Neural progenitor cell (in vitro differentiated cells): ENCODE data around the gene STMN3. TPM values are rescaled to one million over a fixed set of nuclear protein-coding genes. Genes with fewer than 3 reads are reported as not detected.

Experiments used
- DNase-seq: peaks from one replicate; pipeline ENCODE4 v3.0.0-alpha.2; 2016; ENCODE audit warnings: low spot score
- H2AFZ ChIP-seq: fragments of 200-600 bp; sonication (generic); replicated peaks from 2 replicates; pipeline ENCODE4 v1.6.1; 2016; ENCODE audit warnings: antibody characterized with exemption
- H3F3A ChIP-seq: fragments of 200-600 bp; sonication (generic); 2 replicates; pipeline ENCODE4 v1.6.1; 2016; ENCODE audit warnings: antibody characterized with exemption, low read depth
- H3K27ac ChIP-seq: fragments of 200-600 bp; sonication (generic); 2 replicates; pipeline ENCODE4 v1.5.1; 2016; ENCODE audit warnings: mild to moderate bottlenecking
- H3K27me3 ChIP-seq: fragments of 200-600 bp; sonication (generic); 2 replicates; pipeline ENCODE4 v1.6.1; 2016; ENCODE audit warnings: mild to moderate bottlenecking, moderate library complexity
- H3K36me3 ChIP-seq: fragments of 200-600 bp; sonication (generic); 2 replicates; pipeline ENCODE4 v1.5.1; 2016
- H3K4me1 ChIP-seq: fragments of 200-600 bp; sonication (generic); 2 replicates; pipeline ENCODE4 v1.6.1; 2016; ENCODE audit warnings: mixed run types
- H3K4me2 ChIP-seq: fragments of 200-600 bp; sonication (generic); 2 replicates; pipeline ENCODE4 v1.6.1; 2016
- H3K4me3 ChIP-seq: fragments of 200-600 bp; sonication (generic); 2 replicates; pipeline ENCODE4 v1.5.1; 2016
- H3K79me2 ChIP-seq: fragments of 200-600 bp; sonication (generic); 2 replicates; pipeline ENCODE4 v1.6.1; 2016; ENCODE audit warnings: low read depth
- H3K9ac ChIP-seq: fragments of 200-600 bp; sonication (generic); 2 replicates; pipeline ENCODE4 v1.6.1; 2016
- H3K9me3 ChIP-seq: fragments of 200-600 bp; sonication (generic); 2 replicates; pipeline ENCODE4 v1.5.1; 2016; ENCODE audit warnings: low read depth
- H4K20me1 ChIP-seq: fragments of 200-600 bp; sonication (generic); 2 replicates; pipeline ENCODE4 v1.6.1; 2016; ENCODE audit warnings: low read depth
- H3K27ac Mint-ChIP-seq: 3 replicates; pipeline ENCODE4 v1.8.0; 2021; ENCODE audit warnings: mixed read lengths
- H3K27me3 Mint-ChIP-seq: 2 replicates; pipeline ENCODE4 v1.8.0; 2022; ENCODE audit warnings: low read depth, mild to moderate bottlenecking, inconsistent platforms, moderate library complexity, mixed read lengths; ENCODE audit not compliant: insufficient read depth
- H3K36me3 Mint-ChIP-seq: 3 replicates; pipeline ENCODE4 v1.8.0; 2021; ENCODE audit warnings: mixed read lengths
- H3K4me1 Mint-ChIP-seq: 3 replicates; pipeline ENCODE4 v1.8.0; 2021; ENCODE audit warnings: mixed read lengths
- H3K4me3 Mint-ChIP-seq: 3 replicates; pipeline ENCODE4 v1.8.0; 2021; ENCODE audit warnings: mild to moderate bottlenecking, moderate library complexity, mixed read lengths
- H3K9me3 Mint-ChIP-seq: 3 replicates; pipeline ENCODE4 v1.8.0; 2020; ENCODE audit warnings: mixed read lengths
- EZH2 ChIP-seq: fragments of 200-600 bp; sonication (generic); IDR thresholded peaks from 2 replicates; pipeline ENCODE4 v1.6.1; 2017; ENCODE audit warnings: antibody characterized with exemption, mild to moderate bottlenecking, moderate library complexity
- EZH2phosphoT487 ChIP-seq: fragments of 200-600 bp; sonication (generic); IDR thresholded peaks from 2 replicates; pipeline ENCODE4 v1.6.1; 2017; ENCODE audit warnings: antibody characterized with exemption
- total RNA-seq: library from RNA; depleted of rRNA; stranded (reverse); fragments of >200 nt; gene quantifications from 2 replicates; pipeline ENCODE4 v1.2.3, GENCODE V29; 2015; ENCODE audit warnings: low replicate concordance
- TF ChIP-seq, protein P1 (sequence below): fragments of 200-600 bp; sonication (generic); IDR thresholded peaks from 2 replicates; pipeline ENCODE4 v1.5.1; 2017; ENCODE audit warnings: antibody characterized with exemption, mild to moderate bottlenecking

STMN3 gene
- total RNA-seq, 1 donor from 2014 or later, result 3.3 TPM

DNA sequence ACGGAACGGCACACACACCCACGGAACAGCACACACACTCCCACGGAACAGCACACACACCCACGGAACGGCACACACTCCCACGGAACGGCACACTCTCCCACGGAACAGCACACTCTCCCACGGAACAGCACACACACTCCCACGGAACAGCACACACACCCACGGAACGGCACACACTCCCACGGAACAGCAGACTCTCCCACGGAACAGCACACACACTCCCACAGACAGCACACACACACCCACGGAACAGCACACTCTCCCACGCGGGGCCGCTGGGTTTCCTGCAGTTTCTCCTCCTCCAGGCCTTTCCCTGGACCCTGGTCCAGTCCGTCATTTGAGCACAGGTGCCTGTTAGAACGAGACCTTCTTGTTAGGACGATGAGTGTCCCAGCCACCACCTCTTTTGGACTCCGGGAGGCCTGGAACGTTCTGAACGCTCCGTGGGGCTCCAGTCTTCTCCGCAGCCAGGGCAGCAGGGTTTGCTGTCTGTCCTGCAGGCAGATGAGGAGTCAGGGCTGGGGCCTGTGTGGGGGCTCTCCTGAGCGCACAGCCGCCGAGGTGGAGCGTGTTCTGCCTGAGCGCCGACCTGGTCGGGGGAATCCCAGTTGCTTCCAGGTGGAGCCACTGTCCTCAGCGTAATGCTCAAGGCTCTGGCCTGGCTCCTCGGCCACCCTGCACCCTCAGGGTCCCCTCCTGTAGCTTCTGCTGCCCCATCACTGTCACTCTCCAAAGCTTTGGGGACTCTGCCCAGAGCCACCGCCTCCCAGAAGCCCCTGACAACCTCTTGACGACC is 25.6 kb upstream of the STMN3 start:
- peaks cover 7% of the 10 kb centered on the region for H3K36me3 Mint-ChIP-seq
- no peaks in the 10 kb centered on the region for H3K36me3 ChIP-seq
- no peak for DNase-seq
- no peaks in the 10 kb centered on the region for H3K9me3 ChIP-seq
- H3F3A ChIP-seq, result no peaks in the 10 kb centered on the region
- no peaks in the 10 kb centered on the region for H3K4me1 ChIP-seq
- TF ChIP-seq EZH2, result no peak
- TF ChIP-seq, protein P1, sequence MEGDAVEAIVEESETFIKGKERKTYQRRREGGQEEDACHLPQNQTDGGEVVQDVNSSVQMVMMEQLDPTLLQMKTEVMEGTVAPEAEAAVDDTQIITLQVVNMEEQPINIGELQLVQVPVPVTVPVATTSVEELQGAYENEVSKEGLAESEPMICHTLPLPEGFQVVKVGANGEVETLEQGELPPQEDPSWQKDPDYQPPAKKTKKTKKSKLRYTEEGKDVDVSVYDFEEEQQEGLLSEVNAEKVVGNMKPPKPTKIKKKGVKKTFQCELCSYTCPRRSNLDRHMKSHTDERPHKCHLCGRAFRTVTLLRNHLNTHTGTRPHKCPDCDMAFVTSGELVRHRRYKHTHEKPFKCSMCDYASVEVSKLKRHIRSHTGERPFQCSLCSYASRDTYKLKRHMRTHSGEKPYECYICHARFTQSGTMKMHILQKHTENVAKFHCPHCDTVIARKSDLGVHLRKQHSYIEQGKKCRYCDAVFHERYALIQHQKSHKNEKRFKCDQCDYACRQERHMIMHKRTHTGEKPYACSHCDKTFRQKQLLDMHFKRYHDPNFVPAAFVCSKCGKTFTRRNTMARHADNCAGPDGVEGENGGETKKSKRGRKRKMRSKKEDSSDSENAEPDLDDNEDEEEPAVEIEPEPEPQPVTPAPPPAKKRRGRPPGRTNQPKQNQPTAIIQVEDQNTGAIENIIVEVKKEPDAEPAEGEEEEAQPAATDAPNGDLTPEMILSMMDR, result no peak
- TF ChIP-seq EZH2phosphoT487, result no peak
- no peak overlapping the region for H2AFZ ChIP-seq
- no peak overlapping the region for H3K27ac Mint-ChIP-seq
- no peak overlapping the region for H3K4me3 Mint-ChIP-seq
- H3K4me2 ChIP-seq, result no peak overlapping the region
- H3K9me3 Mint-ChIP-seq, result no peaks in the 10 kb centered on the region
- no peak overlapping the region for H3K27ac ChIP-seq
- peaks cover 5% of the 10 kb centered on the region for H3K27me3 Mint-ChIP-seq
- H3K79me2 ChIP-seq, result no peaks in the 10 kb centered on the region
- H3K4me3 ChIP-seq, result no peak overlapping the region
- H3K9ac ChIP-seq, result no peak overlapping the region
- H3K4me1 Mint-ChIP-seq, result no peaks in the 10 kb centered on the region
- H4K20me1 ChIP-seq, result no peaks in the 10 kb centered on the region
- H3K27me3 ChIP-seq, result no peaks in the 10 kb centered on the region

DNA sequence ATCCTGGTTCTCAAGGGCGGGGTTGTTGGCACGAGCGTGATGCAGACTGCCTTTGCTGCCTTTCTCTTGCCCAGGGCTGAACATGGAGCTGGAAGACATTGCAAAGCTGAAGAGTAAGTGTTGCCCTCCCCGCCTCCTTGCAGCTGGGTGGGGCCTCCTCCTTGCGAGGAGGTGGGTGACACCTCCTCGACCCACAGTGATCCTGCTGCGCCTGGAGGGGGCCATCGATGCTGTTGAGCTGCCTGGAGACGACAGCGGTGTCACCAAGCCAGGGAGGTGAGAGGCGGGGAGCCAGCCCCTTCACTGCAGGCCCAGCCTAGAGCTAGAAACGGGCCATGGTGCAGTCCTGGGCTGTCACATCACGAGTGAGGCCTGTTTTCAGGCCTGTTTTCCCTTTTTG is 24.8 kb upstream of the STMN3 start:
- no peaks in the 10 kb centered on the region for H3K36me3 ChIP-seq
- H3K27me3 Mint-ChIP-seq, result peaks cover 5% of the 10 kb centered on the region
- H3K9me3 ChIP-seq, result no peaks in the 10 kb centered on the region
- no peaks in the 10 kb centered on the region for H3K9me3 Mint-ChIP-seq
- no peak overlapping the region for H3K27ac ChIP-seq
- no peak overlapping the region for H3K27ac Mint-ChIP-seq
- H3F3A ChIP-seq, result no peaks in the 10 kb centered on the region
- no peaks in the 10 kb centered on the region for H4K20me1 ChIP-seq
- H3K4me2 ChIP-seq, result no peak overlapping the region
- no peak overlapping the region for H3K4me3 Mint-ChIP-seq
- H3K4me1 ChIP-seq, result no peaks in the 10 kb centered on the region
- TF ChIP-seq, protein P1, result no peak
- TF ChIP-seq EZH2 (no peak), EZH2phosphoT487 (no peak)
- no peak overlapping the region for H3K4me3 ChIP-seq
- H3K79me2 ChIP-seq, result no peaks in the 10 kb centered on the region
- H3K4me1 Mint-ChIP-seq, result no peaks in the 10 kb centered on the region
- H3K9ac ChIP-seq, result no peak overlapping the region
- H3K36me3 Mint-ChIP-seq, result peaks cover 9% of the 10 kb centered on the region
- no peak overlapping the region for H2AFZ ChIP-seq
- DNase-seq, result no peak
- H3K27me3 ChIP-seq, result no peaks in the 10 kb centered on the region

DNA sequence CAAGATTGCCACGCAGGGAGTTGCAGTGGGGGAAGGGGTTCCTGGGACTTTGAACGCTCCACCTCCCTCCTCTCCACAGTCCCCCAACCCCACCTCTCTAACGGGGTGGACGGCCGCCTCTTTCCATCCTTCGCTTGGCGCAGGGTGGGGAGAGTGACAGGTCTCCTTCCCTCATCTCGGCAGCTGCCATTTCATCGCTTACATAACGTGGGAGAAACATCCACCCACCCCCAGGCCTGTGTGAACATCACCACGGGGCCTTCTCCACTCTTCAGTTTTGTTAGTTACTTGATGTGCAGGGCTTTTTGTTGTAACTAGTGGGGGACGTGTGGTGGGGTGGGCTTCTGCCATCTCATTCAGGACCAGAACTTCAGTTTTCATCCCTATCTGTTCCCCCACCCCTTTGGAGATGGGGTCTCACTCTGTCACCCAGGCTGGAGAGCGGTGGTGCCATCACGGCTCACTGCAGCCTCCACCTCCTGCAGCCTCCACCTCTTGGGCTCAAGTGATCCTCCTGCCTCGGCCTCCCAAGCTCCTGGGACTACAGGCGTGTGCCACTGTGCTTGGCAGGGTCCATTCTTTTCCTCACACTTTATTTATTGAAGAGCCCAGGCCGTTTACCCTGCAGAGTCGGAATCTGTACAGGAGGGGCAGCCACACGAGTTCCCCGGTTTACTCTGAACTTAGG is 22.6 kb upstream of the STMN3 start:
- Mint-ChIP-seq H3K4me3 (no peak overlapping the region), H3K9me3 (no peaks in the 10 kb centered on the region)
- H3K36me3 ChIP-seq, result no peaks in the 10 kb centered on the region

More for the DNA sequence above, 22.6 kb upstream of the STMN3 start:
- TF ChIP-seq, protein P1, result no peak
- no peak for TF ChIP-seq EZH2phosphoT487
- no peak for TF ChIP-seq EZH2
- H3K79me2 ChIP-seq, result no peaks in the 10 kb centered on the region
- no peak for DNase-seq
- no peak overlapping the region for H3K4me3 ChIP-seq
- Mint-ChIP-seq H3K27ac (no peak overlapping the region), H3K27me3 (peaks cover 5% of the 10 kb centered on the region), H3K4me1 (no peaks in the 10 kb centered on the region), H3K36me3 (peaks cover 13% of the 10 kb centered on the region)
- no peak overlapping the region for H2AFZ ChIP-seq
- H3K4me1 ChIP-seq, result no peaks in the 10 kb centered on the region
- H3K4me2 ChIP-seq, result no peak overlapping the region
- H3K9me3 ChIP-seq, result no peaks in the 10 kb centered on the region
- H3K27me3 ChIP-seq, result no peaks in the 10 kb centered on the region
- no peak overlapping the region for H3K9ac ChIP-seq
- H3F3A ChIP-seq, result no peaks in the 10 kb centered on the region
- H4K20me1 ChIP-seq, result no peaks in the 10 kb centered on the region
- H3K27ac ChIP-seq, result no peak overlapping the region
